Mononuclear cell (primary cell): Measurements from ENCODE around the gene IL1A. TPM values are rescaled to one million over a fixed set of nuclear protein-coding genes. Genes with fewer than 3 reads are reported as not detected.

Experiments
- H3K27me3 ChIP-seq: 2 replicates; pipeline ENCODE4 v1.6.0; 2011; ENCODE audit warnings: low read length, control low read depth; ENCODE audit not compliant: insufficient read depth
- H3K4me1 ChIP-seq: 2 replicates; pipeline ENCODE4 v1.5.1; 2011; ENCODE audit warnings: mild to moderate bottlenecking, low read length, control low read depth; ENCODE audit not compliant: insufficient read depth
- H3K4me3 ChIP-seq: 2 replicates; pipeline ENCODE4 v1.5.1; 2011; ENCODE audit warnings: mild to moderate bottlenecking, low read length, moderate library complexity
- H3K9me3 ChIP-seq: 2 replicates; pipeline ENCODE4 v1.5.1; 2011; ENCODE audit warnings: low read depth, mild to moderate bottlenecking, control low read depth, low read length
- total RNA-seq: library from RNA; depleted of rRNA; stranded (reverse); fragments of >200 nt; gene quantifications from one replicate; pipeline ENCODE4 v1.2.3, GENCODE V29; 2012

Gene IL1A
- total RNA-seq, 1 donor: 23.4 TPM

DNA sequence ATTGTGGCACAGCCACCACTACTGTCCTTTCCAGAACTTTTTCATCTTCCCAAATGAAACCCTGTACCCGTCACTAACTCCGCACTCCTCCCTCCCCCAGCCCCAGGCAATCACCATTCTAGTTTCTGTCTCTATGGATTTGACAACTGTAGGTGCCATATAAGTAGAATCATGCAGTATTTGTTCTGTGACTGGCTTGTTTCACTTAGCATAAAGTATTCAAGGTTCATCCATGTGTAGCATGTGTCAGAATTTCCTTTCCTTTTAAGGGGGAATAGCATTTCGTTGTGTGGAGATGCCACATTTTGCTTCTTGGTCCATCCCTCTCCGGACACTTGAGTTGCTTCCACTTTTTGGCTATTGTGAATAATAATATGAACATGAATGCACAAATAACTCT is 19.0 kb downstream of the IL1A start:
- Histone ChIP-seq H3K27me3 (no peaks in the 10 kb centered on the region), H3K4me3 (peak overlapping the region; percentile 63), H3K4me1 (peaks cover 38% of the 10 kb centered on the region), H3K9me3 (no peaks in the 10 kb centered on the region)

DNA sequence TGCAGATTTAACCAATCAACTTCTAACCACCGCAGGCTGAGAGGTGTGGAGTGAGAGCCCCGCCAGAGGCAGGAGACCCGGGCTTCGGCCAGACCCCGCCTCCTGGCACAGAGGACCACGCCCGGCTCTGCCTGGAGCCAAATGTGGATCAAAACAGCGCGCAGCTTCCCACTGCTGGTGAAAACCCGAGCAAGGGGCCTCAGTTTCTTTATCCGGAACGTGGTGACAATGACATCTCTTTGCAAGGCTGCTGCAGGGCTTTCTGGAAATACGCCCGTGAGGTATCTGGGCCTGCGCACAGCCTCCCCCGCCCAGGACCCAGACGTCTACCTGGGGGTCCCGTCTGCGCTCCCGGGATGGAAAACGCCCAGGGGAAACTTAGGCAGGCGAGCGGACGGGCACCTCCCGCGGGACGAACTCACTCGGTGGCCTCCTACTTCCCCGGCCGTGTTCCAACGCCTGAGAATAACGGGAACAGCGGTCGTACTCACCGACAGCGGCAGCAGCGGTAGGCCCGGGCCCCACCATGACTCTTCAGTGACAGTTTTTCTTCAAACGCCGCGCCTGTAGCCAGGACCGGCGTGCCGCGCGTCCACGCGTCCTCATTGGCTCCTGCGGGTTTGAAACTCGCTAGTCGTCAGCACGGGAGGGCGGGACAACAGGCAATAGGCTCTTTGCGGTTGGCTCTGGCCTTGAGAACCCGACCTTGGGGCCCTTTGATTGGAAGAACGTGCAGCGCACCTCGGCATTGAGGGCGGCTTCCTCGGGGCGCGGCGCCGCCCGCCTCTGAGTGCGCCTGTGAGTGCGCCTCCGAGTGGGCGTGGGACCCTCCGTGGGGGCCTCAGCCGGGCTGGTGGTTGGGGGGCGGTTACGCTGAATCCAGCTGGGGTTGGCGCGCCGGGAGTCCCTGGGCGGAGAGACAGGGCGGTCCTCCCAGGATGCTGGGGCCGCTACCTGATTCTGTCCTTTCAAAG is 19.9 kb downstream of the IL1A start, which contains the start of gene CKAP2L:
CKAP2L (minus strand) TSS at position 539 of the 974 bp plus-strand sequence; CDS start at position 528, 11 bp downstream.
- no peaks in the 10 kb centered on the region for H3K9me3 ChIP-seq
- peaks cover 38% of the 10 kb centered on the region for H3K4me1 ChIP-seq
- no peaks in the 10 kb centered on the region for H3K27me3 ChIP-seq
- H3K4me3 ChIP-seq: peak within 1 kb of the TSS; percentile 63

DNA sequence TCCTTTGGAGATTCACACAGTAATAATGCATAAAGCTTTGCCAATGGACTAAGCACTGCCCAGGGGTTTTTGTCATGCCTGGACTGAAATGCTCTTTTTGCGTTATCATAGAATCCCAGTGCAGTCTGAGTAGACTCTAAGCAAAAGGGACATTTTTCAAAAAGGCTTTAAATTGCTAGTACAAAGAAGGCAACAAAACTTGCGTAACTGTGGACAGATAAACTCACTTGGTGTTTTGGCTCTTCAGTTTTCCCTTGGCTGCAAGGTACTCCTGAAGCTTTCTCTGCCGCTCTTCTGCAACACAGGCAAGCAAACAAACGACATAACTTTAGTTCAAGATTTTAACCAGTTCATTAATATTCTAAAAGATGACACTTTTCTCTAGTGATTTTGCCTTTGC is 22.0 kb downstream of the IL1A start:
- H3K4me3 ChIP-seq: no peak overlapping the region
- no peaks in the 10 kb centered on the region for H3K27me3 ChIP-seq
- H3K9me3 ChIP-seq: no peaks in the 10 kb centered on the region
- H3K4me1 ChIP-seq: peaks cover 29% of the 10 kb centered on the region

DNA sequence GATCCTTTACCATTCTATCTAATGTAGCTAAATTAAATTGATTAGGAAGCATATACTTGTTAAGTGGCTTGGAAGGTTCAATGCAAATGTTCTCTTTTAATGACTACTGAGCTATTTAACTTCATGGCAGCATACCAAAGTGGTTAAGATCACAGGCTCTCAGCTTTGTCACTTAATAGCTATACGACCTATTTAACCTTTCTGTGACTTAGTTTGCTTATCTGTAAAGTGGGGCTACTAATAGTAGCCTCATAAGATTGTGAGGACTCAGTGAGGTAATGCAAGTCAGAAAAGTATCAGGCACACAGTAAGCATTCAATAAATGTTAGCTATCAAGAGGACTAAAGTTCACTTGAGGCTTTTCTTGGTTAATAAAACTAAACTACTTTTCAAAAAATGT is 24.1 kb downstream of the IL1A start:
- H3K4me1 ChIP-seq: peaks cover 30% of the 10 kb centered on the region
- no peaks in the 10 kb centered on the region for H3K9me3 ChIP-seq
- no peaks in the 10 kb centered on the region for H3K27me3 ChIP-seq
- no peak overlapping the region for H3K4me3 ChIP-seq

DNA sequence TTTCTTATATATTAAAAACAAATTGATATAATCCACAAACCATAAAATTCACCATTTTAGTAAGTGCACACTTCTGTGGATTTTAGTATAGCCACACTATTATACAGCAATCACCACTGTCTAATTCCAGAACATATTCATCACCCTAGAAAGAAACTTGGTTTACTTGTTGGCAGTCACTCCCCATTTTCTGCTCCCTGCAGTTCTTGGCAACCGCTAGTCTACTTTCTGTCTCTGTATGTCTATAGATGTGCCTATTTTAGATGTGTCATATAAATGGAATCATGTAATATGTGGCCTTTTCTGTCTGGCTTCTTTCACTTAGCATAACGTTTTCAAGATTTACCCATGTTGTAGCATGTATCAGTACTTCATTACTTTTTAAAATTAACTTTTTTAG is 25.6 kb downstream of the IL1A start:
- H3K4me1 ChIP-seq: peaks cover 33% of the 10 kb centered on the region
- H3K4me3 ChIP-seq: no peak overlapping the region
- H3K27me3 ChIP-seq: no peaks in the 10 kb centered on the region
- no peaks in the 10 kb centered on the region for H3K9me3 ChIP-seq

DNA sequence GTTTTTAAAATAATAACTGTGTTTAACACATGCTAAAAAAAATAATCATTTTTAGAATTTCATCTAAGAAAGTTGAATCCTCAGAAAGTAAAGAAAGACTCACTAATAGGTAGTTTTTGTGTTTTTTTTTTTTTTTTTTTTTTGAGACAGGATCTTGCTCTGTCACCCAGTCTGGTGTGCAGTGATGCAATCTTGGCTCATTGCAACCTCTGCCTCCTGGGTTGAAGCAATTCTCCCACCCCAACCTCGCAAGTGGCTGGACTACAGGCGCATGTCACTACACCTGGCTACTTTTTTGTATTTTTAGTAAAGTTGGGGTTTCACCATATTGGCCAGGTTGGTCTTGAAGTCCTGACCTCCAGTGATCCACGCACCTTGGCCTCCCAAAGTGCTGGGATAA is 27.0 kb downstream of the IL1A start:
- Histone ChIP-seq H3K27me3 (no peaks in the 10 kb centered on the region), H3K4me1 (peaks cover 22% of the 10 kb centered on the region), H3K4me3 (no peak overlapping the region), H3K9me3 (no peaks in the 10 kb centered on the region)

DNA sequence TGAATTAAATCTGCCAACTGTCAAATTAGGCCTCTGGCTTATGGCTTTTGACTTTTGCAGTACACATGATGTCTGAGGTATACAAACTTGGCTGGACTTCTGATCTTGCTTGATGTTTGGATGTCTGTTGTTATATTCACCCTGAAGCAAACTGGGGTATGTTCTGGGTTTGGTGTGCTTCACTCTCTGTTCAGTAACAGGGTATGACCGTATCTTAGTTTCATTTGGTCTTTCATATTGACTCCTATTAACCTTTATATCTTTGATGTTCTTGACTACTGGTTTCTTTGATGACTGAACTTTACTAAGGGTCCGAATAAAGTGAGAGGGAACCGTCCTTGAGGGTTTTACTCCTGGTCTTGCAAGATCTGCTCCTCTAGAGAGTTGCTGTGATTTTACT is 28.1 kb downstream of the IL1A start:
- Histone ChIP-seq H3K4me3 (no peak overlapping the region), H3K9me3 (no peaks in the 10 kb centered on the region), H3K4me1 (peaks cover 22% of the 10 kb centered on the region), H3K27me3 (no peaks in the 10 kb centered on the region)

DNA sequence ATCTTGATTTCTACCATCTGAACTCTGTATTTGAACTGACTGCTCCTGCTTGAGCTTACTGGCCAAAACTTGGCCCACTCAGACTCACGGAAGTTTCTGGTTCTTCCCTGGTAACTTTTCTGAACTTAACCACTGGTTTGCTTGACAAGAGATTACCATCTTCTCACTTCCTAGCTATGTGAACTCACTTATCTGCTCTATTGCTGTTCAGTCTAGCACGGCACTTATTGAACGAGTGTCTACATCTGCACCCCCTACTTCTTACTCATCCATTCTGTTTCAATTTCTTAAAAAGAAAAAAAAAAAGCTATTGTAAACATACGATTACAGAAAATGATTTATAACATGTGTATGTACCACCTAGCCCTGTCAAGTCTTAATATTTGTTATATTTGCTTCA is 28.8 kb downstream of the IL1A start:
- Histone ChIP-seq H3K4me3 (no peak overlapping the region), H3K4me1 (peaks cover 22% of the 10 kb centered on the region), H3K27me3 (no peaks in the 10 kb centered on the region), H3K9me3 (no peaks in the 10 kb centered on the region)

DNA sequence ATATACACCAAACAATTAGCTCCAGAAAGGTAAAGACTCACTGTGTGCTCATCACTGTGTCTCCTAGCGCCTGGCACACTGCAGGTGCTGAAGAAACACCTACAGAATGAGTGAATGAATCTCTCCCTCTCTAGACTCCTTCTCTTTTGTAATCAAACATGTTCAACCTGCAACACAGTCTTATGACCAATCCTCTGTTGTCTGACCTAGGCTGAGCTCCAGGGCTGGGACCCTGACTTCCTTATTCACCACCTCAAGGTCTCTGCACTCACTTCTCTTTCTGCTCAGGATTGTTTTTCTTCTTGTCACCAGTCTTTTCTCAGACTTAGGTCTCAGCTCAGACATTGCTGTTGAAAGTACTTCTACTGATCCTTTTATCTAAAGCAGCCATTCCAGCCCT is 29.7 kb downstream of the IL1A start:
- H3K27me3 ChIP-seq: no peaks in the 10 kb centered on the region

DNA sequence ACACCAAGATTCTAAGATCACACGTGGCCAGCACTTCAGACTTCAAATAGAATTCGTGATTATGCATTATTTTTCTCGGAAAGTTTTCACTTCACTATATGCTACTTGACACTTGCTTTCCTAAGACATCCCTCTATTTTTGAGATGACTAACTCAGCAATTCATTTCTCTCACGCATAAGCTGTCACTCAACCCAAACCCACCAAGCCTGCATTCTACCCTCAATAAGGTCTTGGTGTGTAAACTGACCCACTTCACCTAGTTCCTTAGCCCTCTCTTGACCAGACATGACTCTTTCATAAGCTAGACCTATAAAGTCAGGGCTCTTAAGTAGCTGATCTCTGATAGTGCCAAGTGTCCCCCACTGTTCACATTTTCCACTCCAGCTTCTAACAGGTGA is 31.6 kb downstream of the IL1A start:
- H3K4me3 ChIP-seq: no peak overlapping the region
- no peaks in the 10 kb centered on the region for H3K9me3 ChIP-seq
- H3K4me1 ChIP-seq: peaks cover 29% of the 10 kb centered on the region
- no peaks in the 10 kb centered on the region for H3K27me3 ChIP-seq

More for the DNA sequence above, 29.7 kb downstream of the IL1A start:
- Histone ChIP-seq H3K9me3 (no peaks in the 10 kb centered on the region), H3K4me3 (no peak overlapping the region), H3K4me1 (peaks cover 30% of the 10 kb centered on the region)

DNA sequence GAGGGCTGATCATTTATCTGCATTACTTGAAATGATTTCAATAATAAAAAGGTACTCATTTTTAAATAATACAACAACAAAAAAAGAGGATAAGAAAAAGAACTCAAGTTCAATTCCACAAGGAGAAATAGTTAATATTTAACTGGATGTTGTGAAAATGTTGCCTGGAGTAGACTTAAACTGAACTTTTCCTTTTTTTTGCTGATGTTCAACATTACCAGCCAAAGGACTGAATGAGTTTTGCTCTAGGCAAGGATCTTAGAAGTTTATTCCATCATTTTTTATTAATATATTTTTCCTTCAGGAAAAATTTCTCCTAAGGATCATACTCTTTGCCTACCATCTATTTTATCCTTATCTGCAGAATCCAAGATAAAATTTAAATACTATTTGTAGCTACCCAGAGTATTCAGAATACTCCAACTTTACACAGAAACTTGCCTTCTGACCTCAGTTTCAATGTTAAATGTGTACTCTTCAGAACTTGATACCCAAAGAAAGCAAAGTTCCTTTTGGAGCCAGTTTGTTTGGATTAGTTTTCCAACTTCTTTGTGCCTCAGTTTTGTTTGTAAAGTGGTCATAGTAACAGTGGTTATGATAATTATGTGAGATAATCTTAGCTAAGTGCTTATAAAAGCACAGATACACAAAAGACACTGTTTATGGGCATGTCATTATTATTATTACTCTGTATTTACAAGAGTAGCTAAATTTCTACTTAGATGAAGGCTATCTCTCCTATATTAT is 32.7 kb downstream of the IL1A start:
- peaks cover 24% of the 10 kb centered on the region for H3K4me1 ChIP-seq
- H3K9me3 ChIP-seq: no peaks in the 10 kb centered on the region
- no peaks in the 10 kb centered on the region for H3K27me3 ChIP-seq
- H3K4me3 ChIP-seq: no peak overlapping the region

DNA sequence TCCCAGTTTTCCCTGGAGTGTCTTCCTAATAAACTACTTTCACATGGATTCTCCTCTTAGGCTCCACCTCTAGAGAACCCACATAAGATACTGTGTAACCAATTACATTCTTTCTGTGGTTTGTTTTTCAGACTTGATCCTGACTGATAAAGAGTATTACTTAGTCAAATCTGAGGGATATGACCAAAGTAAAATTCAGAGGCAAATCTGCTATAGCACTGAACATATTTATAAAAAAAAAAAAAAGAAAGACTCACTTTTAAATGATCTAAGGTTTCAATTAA is 33.8 kb downstream of the IL1A start:
- no peaks in the 10 kb centered on the region for H3K9me3 ChIP-seq
- H3K27me3 ChIP-seq: no peaks in the 10 kb centered on the region
- H3K4me1 ChIP-seq: peaks cover 24% of the 10 kb centered on the region
- no peak overlapping the region for H3K4me3 ChIP-seq

DNA sequence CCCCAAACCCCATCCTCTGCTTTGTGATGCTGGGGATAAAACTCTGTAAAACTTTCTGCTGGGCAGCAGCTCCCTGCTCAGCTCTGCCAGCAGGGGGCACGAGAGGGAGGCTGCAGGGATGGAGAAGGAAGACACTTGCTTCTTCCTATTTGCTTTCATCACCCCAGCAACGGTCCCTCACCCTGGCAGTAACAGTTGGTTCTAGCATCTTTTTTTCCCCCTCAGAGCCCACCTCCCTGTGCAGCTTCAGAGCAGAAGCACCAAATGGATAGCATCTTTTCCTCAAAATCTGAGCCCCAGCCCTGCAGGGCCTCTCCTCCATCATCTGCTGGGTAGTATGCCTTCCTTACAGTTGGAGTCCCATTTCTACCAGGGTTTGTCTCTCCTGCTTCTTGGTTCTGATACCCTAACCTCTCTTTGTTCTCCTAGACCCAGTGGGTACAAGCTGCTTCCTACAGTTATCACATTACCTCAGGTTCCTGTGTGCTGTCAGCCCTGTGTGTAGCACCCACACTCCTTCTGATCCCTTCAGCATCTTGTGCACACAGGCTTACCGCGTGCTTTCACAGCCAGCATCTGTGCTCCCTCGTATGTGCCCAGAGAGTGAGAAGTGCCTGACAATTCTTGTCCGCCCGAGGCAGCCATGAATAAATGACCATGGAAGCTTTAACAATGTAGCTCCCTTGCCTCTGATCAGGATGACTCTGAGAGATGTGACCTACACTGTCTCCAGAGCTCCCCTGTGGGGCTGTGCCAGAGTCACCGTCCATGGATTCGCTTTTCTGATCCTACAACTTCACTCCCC is 34.3 kb downstream of the IL1A start:
- Histone ChIP-seq H3K4me3 (no peak overlapping the region), H3K4me1 (peaks cover 19% of the 10 kb centered on the region), H3K27me3 (no peaks in the 10 kb centered on the region), H3K9me3 (no peaks in the 10 kb centered on the region)

DNA sequence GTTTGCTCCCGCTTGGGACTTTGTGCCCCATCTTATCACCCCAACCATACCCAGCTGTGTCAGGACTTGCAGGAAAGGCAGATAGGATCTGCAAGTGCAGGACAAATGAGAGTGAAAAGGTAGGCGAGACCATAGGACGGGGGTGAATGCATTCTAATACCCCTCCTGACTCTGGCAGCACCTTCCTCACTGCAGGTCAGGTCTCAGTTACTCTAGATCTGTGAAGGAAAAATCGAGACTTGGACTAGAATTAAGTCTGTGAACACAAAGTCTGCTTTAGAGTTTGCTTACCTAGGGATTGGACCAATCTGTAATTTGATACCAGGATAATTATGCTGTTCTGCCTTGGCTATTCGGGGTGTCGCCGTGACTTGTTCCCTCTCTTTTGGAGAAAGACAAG is 43.8 kb downstream of the IL1A start:
- no peak overlapping the region for H3K4me3 ChIP-seq
- no peaks in the 10 kb centered on the region for H3K9me3 ChIP-seq
- no peaks in the 10 kb centered on the region for H3K4me1 ChIP-seq
- no peaks in the 10 kb centered on the region for H3K27me3 ChIP-seq
